LNCaP clone FGC (cell line): Measurements from ENCODE around the gene HSFX4.
"Not testable (repeated sequence)": the region's sequence is repeated elsewhere in the genome, so short reads cannot be mapped to it uniquely, and the experiment has no call there.

Experiments used
- DNase-seq: peaks from one replicate; pipeline ENCODE4 v3.0.0-alpha.2; 2011; ENCODE audit warnings: low read depth
- H3K4me3 ChIP-seq: 2 replicates; pipeline ENCODE4 v1.5.1; 2011; ENCODE audit warnings: mild to moderate bottlenecking, low read depth, low read length, control low read depth
- CTCF ChIP-seq: IDR thresholded peaks from 2 replicates; pipeline ENCODE4 v1.5.1; 2012; ENCODE audit warnings: mild to moderate bottlenecking; ENCODE audit not compliant: control insufficient read depth, insufficient read depth; ENCODE audit errors: extremely low read depth

HSFX4 gene

GRCh38 chrX:149937871-149938426 is 8.6 kb downstream of the HSFX4 start:
- no peak for DNase-seq
- H3K4me3 ChIP-seq: peak overlapping the region; percentile 87
- no peak for TF ChIP-seq CTCF

GRCh38 chrX:149938427-149938880 is 9.1 kb downstream of the HSFX4 start, which contains the start of gene EOLA2:
EOLA2 (minus strand) TSS chrX:149938491; CDS start chrX:149933874, 4,617 bp downstream.
- TF ChIP-seq CTCF: peak; percentile 60
- DNase-seq: peak; percentile 97
- peak within 1 kb of the TSS; percentile 87 for H3K4me3 ChIP-seq

- peak overlapping the region; percentile 87 for H3K4me3 ChIP-seq
- TF ChIP-seq CTCF: no peak
- DNase-seq: peak; percentile 74
Observed at GRCh38 chrX:149938881-149939654, 9.7 kb downstream of the HSFX4 start.

- no peak for TF ChIP-seq CTCF
- no peak for DNase-seq
- H3K4me3 ChIP-seq: peak overlapping the region; percentile 53
Observed at GRCh38 chrX:149939655-149939904, 10.2 kb downstream of the HSFX4 start.

- peak overlapping the region; percentile 53 for H3K4me3 ChIP-seq
- TF ChIP-seq CTCF: no peak
- peak; percentile 92 for DNase-seq
Observed at GRCh38 chrX:149939905-149940673, 10.7 kb downstream of the HSFX4 start.

- TF ChIP-seq CTCF: peak; percentile 49
- not testable (repeated sequence) for H3K4me3 ChIP-seq, DNase-seq
Observed at GRCh38 chrX:149940674-149941024, 11.3 kb downstream of the HSFX4 start.

GRCh38 chrX:149945087-149945670 is 15.8 kb downstream of the HSFX4 start:
- DNase-seq: not testable (repeated sequence)

GRCh38 chrX:149945820-149946219 is 16.4 kb downstream of the HSFX4 start:
- not testable (repeated sequence) for H3K4me3 ChIP-seq, DNase-seq

More at GRCh38 chrX:149945087-149945670, 15.8 kb downstream of the HSFX4 start:
- not testable (repeated sequence) for H3K4me3 ChIP-seq

GRCh38 chrX:149946932-149947331 is 17.6 kb downstream of the HSFX4 start:
- not testable (repeated sequence) for DNase-seq, H3K4me3 ChIP-seq
